Panc1 (cell line): ENCODE results near the gene UBE2K.

Source experiments
- CTCF ChIP-seq: fragments of 450-650 bp; IDR thresholded peaks from 2 replicates; pipeline ENCODE4 v1.5.1; 2017; ENCODE audit warnings: mild to moderate bottlenecking
- REST ChIP-seq, 2 experiments: IDR thresholded peaks; 2 replicates each; pipeline ENCODE4 v1.6.1; 2011 to 2012; ENCODE audit warnings: low read depth in 2 of 2, control low read depth in 1 of 2, low read length in 1 of 2, mild to moderate bottlenecking in 1 of 2, moderate library complexity in 1 of 2; ENCODE audit not compliant: insufficient read depth in 1 of 2
- SIN3A ChIP-seq: IDR thresholded peaks from 2 replicates; pipeline ENCODE4 v1.6.1; 2012; ENCODE audit warnings: low read depth, mild to moderate bottlenecking, low read length, moderate library complexity, borderline replicate concordance; ENCODE audit not compliant: insufficient read depth

GRCh38 chr4:39668887-39669286 lies 29.0 kb upstream of the UBE2K start:
- TF ChIP-seq REST (IDR thresholded peaks at IDR 0.05; ENCODE audit: insufficient read depth in 1 of 2, low read depth in 2 of 2, low read length in 1 of 2) (no peak), CTCF (no peak), SIN3A (no peak)
